Amniotic epithelial cell (primary cell): ENCODE measurements around the gene IL24.
"Not testable (repeated sequence)": the region's sequence is repeated elsewhere in the genome, so short reads cannot be mapped to it uniquely, and the experiment has no call there.

Experiments used
- DNase-seq: peaks from one replicate; pipeline ENCODE4 v3.0.0-alpha.2; 2010; ENCODE audit warnings: low read depth

The IL24 gene

GRCh38 chr1:206904423-206905142 lies 7.3 kb downstream of the IL24 start:
- no peak for DNase-seq

GRCh38 chr1:206905295-206906164 lies 8.3 kb downstream of the IL24 start:
- peak; percentile 67 for DNase-seq

- no peak for DNase-seq
Measured at GRCh38 chr1:206907304-206907991, 10.2 kb downstream of the IL24 start.

GRCh38 chr1:206908038-206908437 lies 10.8 kb downstream of the IL24 start:
- no peak for DNase-seq

GRCh38 chr1:206909161-206909882 lies 12.1 kb downstream of the IL24 start:
- DNase-seq: no peak

- DNase-seq: no peak
Measured at GRCh38 chr1:206909883-206910318, 12.7 kb downstream of the IL24 start.

- peak; percentile 61 for DNase-seq
Measured at GRCh38 chr1:206911064-206911663, 13.9 kb downstream of the IL24 start.

- DNase-seq: peak; percentile 68
Measured at GRCh38 chr1:206912445-206913095, 15.3 kb downstream of the IL24 start.

- no peak for DNase-seq
Measured at GRCh38 chr1:206913766-206914537, 16.7 kb downstream of the IL24 start.

- no peak for DNase-seq
Measured at GRCh38 chr1:206915030-206915735, 17.9 kb downstream of the IL24 start.

GRCh38 chr1:206916000-206916709 lies 18.9 kb downstream of the IL24 start:
- DNase-seq: no peak

- no peak for DNase-seq
Measured at GRCh38 chr1:206918076-206918475, 20.8 kb downstream of the IL24 start.

GRCh38 chr1:206921772-206922265 lies 24.6 kb downstream of the IL24 start, which contains the start of gene FCMR:
TSS of gene FCMR (minus strand) at chr1:206921941. CDS start at chr1:206921854, 87 bp downstream.
- DNase-seq: no peak

- DNase-seq: no peak
Measured at GRCh38 chr1:206922524-206922923, 25.3 kb downstream of the IL24 start.

- no peak for DNase-seq
Measured at GRCh38 chr1:206923009-206923960, 26.0 kb downstream of the IL24 start.

- not testable (repeated sequence) for DNase-seq
Measured at GRCh38 chr1:206923961-206924557, 26.8 kb downstream of the IL24 start.

- no peak for DNase-seq
Measured at GRCh38 chr1:206924592-206925105, 27.4 kb downstream of the IL24 start.
